GM12878 (cell line): ENCODE data around the gene CBX7. TPM values are rescaled to one million over a fixed set of nuclear protein-coding genes. Genes with fewer than 3 reads are reported as not detected.

ENCODE experiments used
- ATAC-seq: fragments of 200-7000 bp; cut with Tn5 transposase; 3 replicates; pipeline ENCODE4 v1.9.1; 2020; ENCODE audit warnings: mild to moderate bottlenecking, moderate library complexity
- BruUV-seq: library from RNA; stranded (reverse); fragments of 400-500 nt; replicated peaks from 2 replicates; lab custom pipeline; 2021; lab: Mats Ljungman, UMichigan
- CTCF ChIA-PET: fragments of 300-600 bp; sonication (Branson Sonifier 250); formaldehyde crosslinking; extraction: SDS; loops from one replicate; lab custom pipeline; 2021; ENCODE audit warnings: inconsistent platforms; lab: Yijun Ruan, JAX
- POLR2A ChIA-PET: fragments of 350-600 bp; formaldehyde crosslinking; extraction: SDS; loops from one replicate; lab custom pipeline; 2021; ENCODE audit warnings: inconsistent platforms; lab: Charles Lee
- RAD21 ChIA-PET: fragments of 300-600 bp; sonication (Branson Sonifier 250); formaldehyde crosslinking; loops from one replicate; lab custom pipeline; 2023; ENCODE audit warnings: antibody characterized with exemption; ENCODE audit not compliant: unreplicated experiment; lab: Charles Lee
- SMC1A ChIA-PET: fragments of 300-600 bp; sonication (Branson Sonifier 250); formaldehyde crosslinking; loops from one replicate; lab custom pipeline; 2023; ENCODE audit not compliant: unreplicated experiment, uncharacterized antibody; lab: Charles Lee
- DNase-seq: peaks from one replicate; pipeline ENCODE4 v3.0.0-alpha.2; 2011; ENCODE audit warnings: low read depth, low spot score
- FAIRE-seq: peaks from 3 replicates; lab custom pipeline; 2011; peaks lifted over from hg19 to GRCh38; lab: Jason Lieb, UNC
- H2AFZ ChIP-seq: 2 replicates; pipeline ENCODE4 v1.6.0; 2011; ENCODE audit warnings: low read depth, low read length, control low read depth; ENCODE audit not compliant: control insufficient read depth
- H3K27ac ChIP-seq: 2 replicates; pipeline ENCODE4 v1.5.1; 2011; ENCODE audit warnings: control low read depth; ENCODE audit not compliant: control insufficient read depth, insufficient read depth
- H3K27me3 ChIP-seq, 2 experiments: replicated peaks in 1 of 2; 2 replicates each; pipeline versions ENCODE4 v1.6.0 to v1.6.1; 2011; ENCODE audit warnings: low read length in 1 of 2; ENCODE audit not compliant: control insufficient read depth in 2 of 2, insufficient read depth in 2 of 2
- H3K36me3 ChIP-seq, 2 experiments: 2 replicates each; pipeline ENCODE4 v1.5.1; 2011; ENCODE audit warnings: low read length in 1 of 2; ENCODE audit not compliant: control insufficient read depth in 2 of 2, insufficient read depth in 2 of 2
- H3K4me1 ChIP-seq: 2 replicates; pipeline ENCODE4 v1.6.1; 2011; ENCODE audit warnings: mild to moderate bottlenecking, low read length, moderate library complexity, mixed read lengths; ENCODE audit not compliant: control insufficient read depth, insufficient read depth
- H3K4me2 ChIP-seq: 2 replicates; pipeline ENCODE4 v1.6.0; 2011; ENCODE audit warnings: control low read depth; ENCODE audit not compliant: control insufficient read depth, insufficient read depth
- H3K4me3 ChIP-seq: fragments of 200-600 bp; sonication (generic); 2 replicates; pipeline ENCODE4 v1.5.1; 2016
- H3K79me2 ChIP-seq: 2 replicates; pipeline ENCODE4 v1.6.0; 2011; ENCODE audit warnings: low read length; ENCODE audit not compliant: control insufficient read depth, insufficient read depth
- H3K9ac ChIP-seq: 2 replicates; pipeline ENCODE4 v1.8.0; 2011; ENCODE audit warnings: low read length, control low read depth, mixed read lengths; ENCODE audit not compliant: control insufficient read depth, insufficient read depth
- H3K9me3 ChIP-seq: replicated peaks from 3 replicates; pipeline ENCODE4 v1.5.1; 2011; ENCODE audit warnings: mild to moderate bottlenecking, low read length; ENCODE audit not compliant: control insufficient read depth, insufficient read depth
- H4K20me1 ChIP-seq: 2 replicates; pipeline ENCODE4 v1.6.0; 2011; ENCODE audit not compliant: control insufficient read depth, insufficient read depth
- BCL11A ChIP-seq: IDR thresholded peaks from 2 replicates; pipeline ENCODE4 v1.6.1; 2011; ENCODE audit warnings: low read depth, low read length
- BRCA1 ChIP-seq: IDR thresholded peaks from 2 replicates; pipeline ENCODE4 v1.6.1; 2011; ENCODE audit warnings: low read depth, low read length, improper control_type of control experiment
- ESRRA ChIP-seq: IDR thresholded peaks from 2 replicates; pipeline ENCODE4 v1.6.1; 2012; ENCODE audit warnings: mild to moderate bottlenecking, low read length, improper control_type of control experiment
- MXI1 ChIP-seq: fragments of 150-350 bp; IDR thresholded peaks from 2 replicates; pipeline ENCODE4 v1.6.1; 2011; ENCODE audit warnings: low read depth, mild to moderate bottlenecking, inconsistent platforms, low read length, improper control_type of control experiment
- PRDM15 ChIP-seq: fragments of 450-650 bp; formaldehyde crosslinking; IDR thresholded peaks from 2 replicates; pipeline ENCODE4 v1.4.0; 2020; ENCODE audit warnings: mild to moderate bottlenecking, moderate library complexity
- SMARCA5 ChIP-seq: fragments of 450-650 bp; IDR thresholded peaks from 2 replicates; pipeline ENCODE4 v1.6.1; 2017; ENCODE audit warnings: mild to moderate bottlenecking
- ZBED1 ChIP-seq: IDR thresholded peaks from 2 replicates; pipeline ENCODE4 v1.6.1; 2016; ENCODE audit warnings: borderline replicate concordance
- ZBTB40 ChIP-seq: fragments of 450-650 bp; IDR thresholded peaks from 2 replicates; pipeline ENCODE4 v1.6.1; 2016; ENCODE audit warnings: mild to moderate bottlenecking, moderate library complexity, borderline replicate concordance
- WGBS: methylation state at CpG from one replicate; pipeline ENCODE4 v1.1.6; 2016; ENCODE audit warnings: low lambda C conversion rate; ENCODE audit not compliant: insufficient replicate concordance, insufficient coverage; ENCODE audit errors: missing lambda C conversion rate; 5-methylcytosine and 5-hydroxymethylcytosine counted together
- in situ Hi-C: fragments of 300-500 bp; cut with MboI; formaldehyde crosslinking; loops from 9 replicates; pipeline ENCODE4 v1.14.3; 2018; ENCODE audit warnings: mixed read lengths
- intact Hi-C: fragments of 100-400 bp; cut with micrococcal nuclease; formaldehyde crosslinking; loops from one replicate; pipeline ENCODE4 v1.14.2; 2022; ENCODE audit not compliant: unreplicated experiment
- polyA plus RNA-seq, 11 experiments: library from polyadenylated mRNA; depleted of rRNA in 4 of 11; unstranded in 6 of 11; stranded (reverse) in 5 of 11; fragments of >200 nt; fragmentation: Nextera tagmentation in 4 of 11; fragmentation: Illumina TruSeq in 1 of 11; extraction: Ambion mirVana in 4 of 11; extraction: Trizol in 1 of 11; gene quantifications; 1 replicate in 1 of 11; 2 replicates in 10 of 11; pipeline versions ENCODE4 v1.2.1 to v1.2.3, GENCODE V29; 2011 to 2016; ENCODE audit warnings: inconsistent platforms in 2 of 11, missing spikeins in 2 of 11, low read depth in 1 of 11
- total RNA-seq, 4 experiments: library from RNA; depleted of rRNA in 3 of 4; stranded (reverse); fragments of >200 nt in 3 of 4; fragmentation: Illumina TruSeq in 1 of 4; extraction: Trizol in 1 of 4; gene quantifications; 2 replicates each; pipeline versions ENCODE4 v1.2.1 to v1.2.3, GENCODE V29; 2013 to 2021
- TF ChIP-seq, protein P1 (sequence below): fragments of 450-650 bp; IDR thresholded peaks from 2 replicates; pipeline ENCODE4 v1.6.1; 2017; ENCODE audit warnings: borderline replicate concordance

Gene CBX7
- total and polyA plus RNA-seq, 10 of the 15 experiments (the other 5 are each of a cell fraction or from before 2014, with no cell fraction given) = 0.18 to 17.2 (median 5.6) TPM

GRCh38 chr22:39146256-39147101 lies 6.0 kb downstream of the CBX7 start:
- Histone ChIP-seq H3K27ac (peak overlapping the region; percentile 30; the same call in 1 of the 2 replicates), H3K4me3 (peak overlapping the region; percentile 61), H3K4me2 (peak overlapping the region; percentile 86), H3K9me3 (no peaks in the 10 kb centered on the region), H4K20me1 (no peaks in the 10 kb centered on the region), H3K36me3 (no peaks in the 10 kb centered on the region; a peak in 1 of 4 replicates), H3K4me1 (peaks cover 45% of the 10 kb centered on the region), H3K79me2 (peaks cover 40% of the 10 kb centered on the region), H3K9ac (peak overlapping the region; percentile 45), H3K27me3 (no peaks in the 10 kb centered on the region), H2AFZ (no peak overlapping the region)
- intact Hi-C loops (no loop called here), in situ Hi-C loops (no loop called here)
- no peak for DNase-seq
- no peak for ATAC-seq
- ChIA-PET POLR2A (interaction anchor here (0.6 kb wide), 1 partner anchor 205 kb away, joined by 14 read pairs; no protein-coding TSS in a partner anchor), RAD21 (interaction anchor here (0.7 kb wide), 1 partner anchor 159 kb away, joined by 3 read pairs; no protein-coding TSS in a partner anchor), SMC1A (no interaction called here), CTCF (interaction anchor here (0.5 to 3.7 kb wide), 2 partner anchors 12 to 1487 kb away, joined by 3 to 18 read pairs; no protein-coding TSS in a partner anchor)
- WGBS = 63% methylated on average over 6 of the region's 6 CpGs
- BruUV-seq = TSS peak; percentile 47
- no peak for FAIRE-seq
- TF ChIP-seq PRDM15 = 0 out of 2 replicates have a peak, but pooled peaks have one; percentile 27
- TF ChIP-seq MXI1 = no peak
- no peak for TF ChIP-seq BRCA1
- peak; percentile 24; the same call in 1 of the 2 replicates for TF ChIP-seq ZBTB40
- no peak for TF ChIP-seq ESRRA
- TF ChIP-seq SMARCA5 = 0 out of 2 replicates have a peak, but pooled peaks have one; percentile 54
- no peak for TF ChIP-seq ZBED1
- TF ChIP-seq, protein P1, sequence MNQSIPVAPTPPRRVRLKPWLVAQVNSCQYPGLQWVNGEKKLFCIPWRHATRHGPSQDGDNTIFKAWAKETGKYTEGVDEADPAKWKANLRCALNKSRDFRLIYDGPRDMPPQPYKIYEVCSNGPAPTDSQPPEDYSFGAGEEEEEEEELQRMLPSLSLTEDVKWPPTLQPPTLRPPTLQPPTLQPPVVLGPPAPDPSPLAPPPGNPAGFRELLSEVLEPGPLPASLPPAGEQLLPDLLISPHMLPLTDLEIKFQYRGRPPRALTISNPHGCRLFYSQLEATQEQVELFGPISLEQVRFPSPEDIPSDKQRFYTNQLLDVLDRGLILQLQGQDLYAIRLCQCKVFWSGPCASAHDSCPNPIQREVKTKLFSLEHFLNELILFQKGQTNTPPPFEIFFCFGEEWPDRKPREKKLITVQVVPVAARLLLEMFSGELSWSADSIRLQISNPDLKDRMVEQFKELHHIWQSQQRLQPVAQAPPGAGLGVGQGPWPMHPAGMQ = no peak
- no peak for TF ChIP-seq BCL11A
